ENCODE data around the gene GLTPD2.

DNA sequence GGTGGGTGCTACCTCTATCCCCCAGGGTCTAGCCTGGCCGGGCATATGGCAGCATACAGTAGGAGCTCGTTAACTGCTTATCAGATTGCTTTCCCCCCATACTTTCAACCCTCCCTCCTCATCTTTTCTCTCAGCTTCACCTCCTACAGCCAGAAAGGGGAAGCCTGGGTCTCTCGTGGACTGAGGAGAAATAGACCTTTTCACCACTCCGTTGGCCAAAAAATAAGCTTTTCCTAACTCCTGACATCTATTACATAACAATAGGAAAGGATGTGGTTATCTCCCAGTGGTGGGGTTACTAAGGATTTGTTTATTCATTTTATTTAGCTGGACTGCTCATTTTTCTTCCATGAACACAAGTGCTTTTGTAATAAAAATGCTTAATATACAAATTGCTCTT lies 40.1 kb upstream of the GLTPD2 start:
- TF ChIP-seq, protein P1, sequence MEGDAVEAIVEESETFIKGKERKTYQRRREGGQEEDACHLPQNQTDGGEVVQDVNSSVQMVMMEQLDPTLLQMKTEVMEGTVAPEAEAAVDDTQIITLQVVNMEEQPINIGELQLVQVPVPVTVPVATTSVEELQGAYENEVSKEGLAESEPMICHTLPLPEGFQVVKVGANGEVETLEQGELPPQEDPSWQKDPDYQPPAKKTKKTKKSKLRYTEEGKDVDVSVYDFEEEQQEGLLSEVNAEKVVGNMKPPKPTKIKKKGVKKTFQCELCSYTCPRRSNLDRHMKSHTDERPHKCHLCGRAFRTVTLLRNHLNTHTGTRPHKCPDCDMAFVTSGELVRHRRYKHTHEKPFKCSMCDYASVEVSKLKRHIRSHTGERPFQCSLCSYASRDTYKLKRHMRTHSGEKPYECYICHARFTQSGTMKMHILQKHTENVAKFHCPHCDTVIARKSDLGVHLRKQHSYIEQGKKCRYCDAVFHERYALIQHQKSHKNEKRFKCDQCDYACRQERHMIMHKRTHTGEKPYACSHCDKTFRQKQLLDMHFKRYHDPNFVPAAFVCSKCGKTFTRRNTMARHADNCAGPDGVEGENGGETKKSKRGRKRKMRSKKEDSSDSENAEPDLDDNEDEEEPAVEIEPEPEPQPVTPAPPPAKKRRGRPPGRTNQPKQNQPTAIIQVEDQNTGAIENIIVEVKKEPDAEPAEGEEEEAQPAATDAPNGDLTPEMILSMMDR (IDR thresholded peaks at IDR 0.05), result no peak
- TF ChIP-seq POLR2A (IDR thresholded peaks at IDR 0.05), result no peak

Data from body of pancreas (tissue), 4 donors.